ENCODE data around the gene DNAJB11. TPM values are rescaled to one million over a fixed set of nuclear protein-coding genes. Genes with fewer than 3 reads are reported as not detected.
"Not testable (repeated sequence)": the region's sequence is repeated elsewhere in the genome, so short reads cannot be mapped to it uniquely, and the experiment has no call there.

The DNAJB11 gene
- total RNA-seq, 4 donors from 2014 or later, result 30.3 to 35.9 (median 30.9) TPM

DNA sequence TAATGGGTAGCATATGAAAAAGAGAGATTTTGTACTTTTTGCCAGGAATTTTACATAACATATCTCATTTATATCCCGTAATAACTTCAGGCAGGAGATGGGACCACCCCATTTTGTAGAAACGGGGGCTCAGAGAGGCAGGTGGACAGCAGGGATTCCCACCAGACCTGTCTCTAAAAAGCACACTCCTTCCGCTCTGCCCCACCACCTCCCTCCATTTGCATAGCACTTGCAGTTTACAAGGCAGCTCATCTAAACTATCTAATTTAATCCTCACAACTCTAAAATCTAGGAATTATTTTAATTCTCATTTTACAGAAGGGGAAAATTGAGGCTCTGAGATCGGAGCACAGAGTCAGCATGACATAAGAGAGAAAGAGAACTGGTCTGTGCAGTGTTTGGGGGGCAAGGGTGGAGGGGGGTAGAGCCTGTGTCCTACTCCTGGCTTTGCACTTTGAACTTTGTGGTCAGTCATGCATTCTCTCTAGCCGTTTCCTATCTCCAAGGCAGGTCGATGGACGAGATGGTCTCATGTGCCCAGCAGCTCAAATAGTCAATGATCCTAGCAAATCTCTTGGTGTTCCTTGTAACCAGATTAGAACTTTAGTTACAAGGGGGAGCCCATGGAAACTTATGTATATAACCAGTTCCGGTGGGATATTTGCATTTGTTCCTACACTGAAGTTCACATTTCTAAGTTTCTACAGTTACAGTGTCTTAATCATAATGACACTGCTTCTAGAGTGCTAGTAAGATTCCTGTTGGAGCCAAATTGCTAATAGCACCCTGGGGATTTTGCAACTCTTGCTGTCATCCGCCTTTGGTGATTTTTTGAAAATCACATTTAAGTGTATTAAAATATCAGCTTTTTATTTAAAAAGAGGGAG is 44.9 kb upstream of the DNAJB11 start:
- Histone ChIP-seq H3K36me3 (no peaks in the 10 kb centered on the region), H3K27ac (no peak overlapping the region), H3K4me3 (no peak overlapping the region), H3K9me3 (no peaks in the 10 kb centered on the region), H3K4me1 (no peaks in the 10 kb centered on the region), H3K27me3 (peaks cover 3% of the 10 kb centered on the region)
- TF ChIP-seq POLR2AphosphoS5 (IDR thresholded peaks at IDR 0.05), result no peak
- no peak for TF ChIP-seq POLR2A (IDR thresholded peaks at IDR 0.05)
- TF ChIP-seq, protein P1, sequence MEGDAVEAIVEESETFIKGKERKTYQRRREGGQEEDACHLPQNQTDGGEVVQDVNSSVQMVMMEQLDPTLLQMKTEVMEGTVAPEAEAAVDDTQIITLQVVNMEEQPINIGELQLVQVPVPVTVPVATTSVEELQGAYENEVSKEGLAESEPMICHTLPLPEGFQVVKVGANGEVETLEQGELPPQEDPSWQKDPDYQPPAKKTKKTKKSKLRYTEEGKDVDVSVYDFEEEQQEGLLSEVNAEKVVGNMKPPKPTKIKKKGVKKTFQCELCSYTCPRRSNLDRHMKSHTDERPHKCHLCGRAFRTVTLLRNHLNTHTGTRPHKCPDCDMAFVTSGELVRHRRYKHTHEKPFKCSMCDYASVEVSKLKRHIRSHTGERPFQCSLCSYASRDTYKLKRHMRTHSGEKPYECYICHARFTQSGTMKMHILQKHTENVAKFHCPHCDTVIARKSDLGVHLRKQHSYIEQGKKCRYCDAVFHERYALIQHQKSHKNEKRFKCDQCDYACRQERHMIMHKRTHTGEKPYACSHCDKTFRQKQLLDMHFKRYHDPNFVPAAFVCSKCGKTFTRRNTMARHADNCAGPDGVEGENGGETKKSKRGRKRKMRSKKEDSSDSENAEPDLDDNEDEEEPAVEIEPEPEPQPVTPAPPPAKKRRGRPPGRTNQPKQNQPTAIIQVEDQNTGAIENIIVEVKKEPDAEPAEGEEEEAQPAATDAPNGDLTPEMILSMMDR (IDR thresholded peaks at IDR 0.05), result no peak
- no peak for TF ChIP-seq EP300 (IDR thresholded peaks at IDR 0.05)
- no peak for DNase-seq (ENCODE audit: low spot score in 2 of 2)
- WGBS, result 71% methylated on average over 9 of the region's 9 CpGs

DNA sequence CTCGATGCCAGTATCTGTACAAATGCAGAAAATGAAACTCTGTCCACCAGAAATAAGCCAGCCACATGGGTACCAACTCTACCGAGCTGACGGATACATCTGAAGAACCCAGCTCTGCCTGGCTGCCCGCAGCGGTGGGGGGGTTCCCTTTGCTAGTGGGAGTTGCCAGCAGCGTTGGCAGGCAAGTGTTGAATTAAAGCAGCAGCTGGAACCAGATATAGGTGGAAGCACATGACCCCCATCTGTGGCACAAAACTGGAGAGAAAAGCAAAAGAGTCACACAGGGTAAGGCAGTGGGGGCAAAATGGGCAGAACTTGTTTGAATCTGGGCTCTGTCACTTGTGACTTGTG is 44.3 kb upstream of the DNAJB11 start:
- no peaks in the 10 kb centered on the region for H3K9me3 ChIP-seq
- H3K4me3 ChIP-seq, result no peak overlapping the region
- WGBS, result 83% methylated on average over 6 of the region's 6 CpGs
- H3K27ac ChIP-seq, result no peak overlapping the region
- DNase-seq (ENCODE audit: low spot score in 2 of 2), result no peak
- no peak for TF ChIP-seq EP300 (IDR thresholded peaks at IDR 0.05)
- no peak for TF ChIP-seq POLR2A (IDR thresholded peaks at IDR 0.05)
- TF ChIP-seq POLR2AphosphoS5 (IDR thresholded peaks at IDR 0.05), result no peak
- TF ChIP-seq, protein P1 (IDR thresholded peaks at IDR 0.05), result no peak
- peaks cover 3% of the 10 kb centered on the region for H3K27me3 ChIP-seq
- no peaks in the 10 kb centered on the region for H3K4me1 ChIP-seq
- no peaks in the 10 kb centered on the region for H3K36me3 ChIP-seq

DNA sequence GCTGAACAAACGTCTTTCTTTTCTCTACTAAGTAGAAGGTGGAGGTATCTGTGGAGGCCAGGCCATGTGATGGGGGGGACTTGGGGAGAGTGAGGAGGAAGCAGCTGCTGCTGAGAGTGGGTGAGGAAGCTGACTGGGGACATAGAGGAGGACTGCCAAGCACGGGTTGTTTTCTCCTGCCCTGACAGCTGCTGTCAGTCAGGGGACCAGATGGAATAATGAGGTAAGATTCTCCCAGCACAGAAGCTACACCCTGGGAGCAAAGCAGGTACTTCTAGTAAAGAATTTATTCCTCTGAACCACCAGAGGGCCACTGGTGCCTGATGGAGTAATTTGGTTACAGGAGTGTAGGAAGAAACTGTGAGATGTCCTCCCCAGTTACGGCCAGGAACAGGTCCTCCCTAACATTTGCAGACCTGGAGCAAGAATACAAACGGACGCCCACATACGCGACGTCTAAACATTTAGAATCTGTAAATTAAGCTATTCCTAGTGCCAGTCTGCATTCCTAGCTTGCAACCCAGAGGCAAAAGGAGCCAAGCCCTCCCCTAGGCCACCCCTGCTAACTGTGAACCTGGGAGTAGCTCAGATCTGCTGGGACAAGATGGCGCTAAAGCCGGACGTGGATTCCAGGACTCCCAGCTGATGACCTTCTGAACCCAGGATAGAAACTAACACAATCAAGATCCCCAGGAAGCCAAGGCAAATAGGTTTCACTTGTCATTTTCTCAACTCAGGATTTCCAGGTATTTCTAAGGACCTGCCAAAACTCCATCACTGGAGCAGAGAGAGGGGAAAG is 41.1 kb upstream of the DNAJB11 start:
- Histone ChIP-seq H3K4me3 (no peak overlapping the region), H3K27me3 (no peaks in the 10 kb centered on the region), H3K4me1 (no peaks in the 10 kb centered on the region), H3K27ac (no peak overlapping the region), H3K36me3 (no peaks in the 10 kb centered on the region), H3K9me3 (no peaks in the 10 kb centered on the region)
- no peak for DNase-seq (ENCODE audit: low spot score in 2 of 2)
- WGBS, result 82% methylated on average over 11 of the region's 11 CpGs
- TF ChIP-seq POLR2AphosphoS5 (IDR thresholded peaks at IDR 0.05) (no peak), EP300 (IDR thresholded peaks at IDR 0.05) (no peak), POLR2A (IDR thresholded peaks at IDR 0.05) (no peak)
- TF ChIP-seq, protein P1 (IDR thresholded peaks at IDR 0.05), result no peak

DNA sequence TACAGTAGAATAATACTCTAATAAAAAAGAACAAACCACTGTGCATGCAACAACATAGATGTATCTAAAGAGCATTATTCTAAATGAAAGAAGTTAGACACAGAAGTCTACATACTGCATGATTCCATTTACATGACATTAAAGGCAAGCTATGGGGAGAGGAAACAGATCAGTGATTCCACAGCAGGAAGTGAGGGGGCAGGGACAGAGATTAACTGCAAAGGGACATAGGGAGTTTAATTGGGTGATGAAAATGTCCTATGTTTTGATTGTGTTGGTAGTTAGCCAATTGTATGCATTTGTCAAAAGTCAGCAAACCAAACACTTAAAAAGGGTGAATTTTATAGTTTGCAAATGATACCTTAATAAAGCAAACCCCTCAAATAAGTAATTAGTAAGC is 40.1 kb upstream of the DNAJB11 start:
- H3K4me1 ChIP-seq, result no peaks in the 10 kb centered on the region
- no peak overlapping the region for H3K27ac ChIP-seq
- H3K27me3 ChIP-seq, result no peaks in the 10 kb centered on the region
- H3K9me3 ChIP-seq, result no peaks in the 10 kb centered on the region
- no peak overlapping the region for H3K4me3 ChIP-seq
- no peak for TF ChIP-seq POLR2A (IDR thresholded peaks at IDR 0.05)
- TF ChIP-seq, protein P1 (IDR thresholded peaks at IDR 0.05), result no peak
- no peak for TF ChIP-seq EP300 (IDR thresholded peaks at IDR 0.05)
- no peak for TF ChIP-seq POLR2AphosphoS5 (IDR thresholded peaks at IDR 0.05)
- DNase-seq (ENCODE audit: low spot score in 2 of 2), result no peak
- H3K36me3 ChIP-seq, result no peaks in the 10 kb centered on the region

DNA sequence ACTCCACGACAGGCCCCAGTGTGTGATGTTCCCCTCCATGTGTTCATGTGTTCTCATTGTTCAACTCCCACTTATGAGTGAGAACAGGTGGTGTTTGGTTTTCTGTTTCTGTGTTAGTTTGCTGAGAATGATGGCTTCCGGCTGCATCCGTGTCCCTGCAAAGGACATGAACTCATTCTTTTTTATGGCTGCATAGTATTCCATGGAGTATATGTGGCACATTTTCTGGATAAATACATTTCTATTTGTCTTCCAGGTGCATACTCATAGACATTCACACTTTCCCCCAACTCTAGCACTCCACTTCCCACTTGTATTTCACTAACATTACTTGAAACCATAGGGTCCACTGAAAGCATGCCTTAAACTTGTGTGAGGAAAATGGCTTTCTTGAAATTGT is 38.8 kb upstream of the DNAJB11 start:
- not testable (repeated sequence) for H3K9me3 ChIP-seq; H3K4me1 ChIP-seq; H3K27ac ChIP-seq; H3K27me3 ChIP-seq; H3K4me3 ChIP-seq; DNase-seq (ENCODE audit: low spot score in 2 of 2); H3K36me3 ChIP-seq
- WGBS, result 96% methylated on average over 3 of the region's 3 CpGs
